Activated gamma-delta T cell treated with anti-CD3 and anti-CD28 coated beads, Interleukin-2, amount 50 U/mL, for 16 hours (primary cell): ENCODE measurements around the gene APOM.

Experiments used
- DNase-seq: peaks from one replicate; pipeline ENCODE4 v3.0.0-alpha.2; 2020; ENCODE audit warnings: low read depth

The APOM gene

GRCh38 chr6:31631209-31631608 lies 24.5 kb upstream of the APOM start:
- no peak for DNase-seq

- no peak for DNase-seq
Observed at GRCh38 chr6:31631681-31632278, 23.9 kb upstream of the APOM start.

- DNase-seq, result no peak
Observed at GRCh38 chr6:31632279-31632946, 23.3 kb upstream of the APOM start.

- DNase-seq, result no peak
Observed at GRCh38 chr6:31633447-31633846, 22.2 kb upstream of the APOM start.

- DNase-seq, result no peak
Observed at GRCh38 chr6:31634131-31634530, 21.6 kb upstream of the APOM start.

- DNase-seq, result no peak
Observed at GRCh38 chr6:31634969-31635575, 20.6 kb upstream of the APOM start.

- no peak for DNase-seq
Observed at GRCh38 chr6:31636698-31637596, 18.7 kb upstream of the APOM start.

- DNase-seq, result no peak
Observed at GRCh38 chr6:31639043-31639442, 16.7 kb upstream of the APOM start.

GRCh38 chr6:31639449-31639861 lies 16.2 kb upstream of the APOM start:
- DNase-seq, result no peak

GRCh38 chr6:31640612-31641011 lies 15.1 kb upstream of the APOM start:
- DNase-seq, result no peak

GRCh38 chr6:31641370-31641769 lies 14.3 kb upstream of the APOM start:
- DNase-seq, result no peak

GRCh38 chr6:31642798-31643570 lies 12.7 kb upstream of the APOM start:
- no peak for DNase-seq

- DNase-seq, result no peak
Observed at GRCh38 chr6:31643818-31644454, 11.8 kb upstream of the APOM start.

- no peak for DNase-seq
Observed at GRCh38 chr6:31645325-31645724, 10.4 kb upstream of the APOM start.

GRCh38 chr6:31651602-31652191 lies 4.0 kb upstream of the APOM start:
- DNase-seq, result no peak

- peak; percentile 82 for DNase-seq
Observed at GRCh38 chr6:31652925-31653724, 2.6 kb upstream of the APOM start.

- DNase-seq, result no peak
Observed at GRCh38 chr6:31654574-31655348, 933 bp upstream of the APOM start.

GRCh38 chr6:31657406-31658157 lies 1.9 kb downstream of the APOM start:
- no peak for DNase-seq
